ENCODE results near the gene NTNG1. TPM values are rescaled to one million over a fixed set of nuclear protein-coding genes. Genes with fewer than 3 reads are reported as not detected.

NTNG1 gene
- total RNA-seq, 1 experiment from 2014 or later = 2.3 TPM

DNA sequence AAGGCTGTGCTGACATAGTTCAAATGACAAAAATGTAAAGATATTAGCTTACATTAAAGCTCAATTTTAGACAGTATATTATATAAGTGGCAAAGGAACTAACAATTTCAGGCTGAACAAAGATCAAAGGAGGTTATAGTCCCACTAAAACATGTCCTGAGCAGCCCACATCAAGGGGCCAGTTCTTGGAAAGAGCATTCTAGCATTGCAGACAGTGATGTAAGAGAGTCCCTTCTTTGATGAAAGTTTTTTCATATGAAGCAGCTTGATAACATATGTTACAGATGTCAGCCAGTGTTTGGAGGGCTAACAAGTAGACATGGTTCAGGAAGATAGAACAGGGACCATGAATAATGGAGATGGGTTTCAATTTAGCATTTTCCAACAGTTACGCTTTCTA lies 301.7 kb downstream of the NTNG1 start:
- CTCF ChIA-PET = no interaction called here
- TF ChIP-seq ZBTB21 (CRISPR knock-in tag; IDR thresholded peaks at IDR 0.05; ENCODE audit: borderline replicate concordance) (no peak), E2F4 (CRISPR knock-in tag; IDR thresholded peaks at IDR 0.05; ENCODE audit: borderline replicate concordance, low read depth) (no peak), ZNF138 (CRISPR knock-in tag; conservative IDR thresholded peaks at IDR 0.05) (no peak), MXD4 (CRISPR knock-in tag; IDR thresholded peaks at IDR 0.05; ENCODE audit: borderline replicate concordance) (no peak), HMGA2 (CRISPR knock-in tag; IDR thresholded peaks at IDR 0.05) (no peak), ZNF671 (CRISPR knock-in tag; IDR thresholded peaks at IDR 0.05) (no peak), ZSCAN18 (CRISPR knock-in tag; IDR thresholded peaks at IDR 0.05) (no peak), NFE2L1 (CRISPR knock-in tag; IDR thresholded peaks at IDR 0.05) (no peak), SOX15 (CRISPR knock-in tag; IDR thresholded peaks at IDR 0.05) (no peak), KAT7 (CRISPR knock-in tag; IDR thresholded peaks at IDR 0.05; ENCODE audit: borderline replicate concordance) (no peak), ZNF263 (CRISPR knock-in tag; IDR thresholded peaks at IDR 0.05; ENCODE audit: low read depth) (no peak), RORB (CRISPR knock-in tag; IDR thresholded peaks at IDR 0.05) (no peak), TCF7 (CRISPR knock-in tag; IDR thresholded peaks at IDR 0.05; ENCODE audit: low read depth) (no peak)
- TF ChIP-seq, protein P1, sequence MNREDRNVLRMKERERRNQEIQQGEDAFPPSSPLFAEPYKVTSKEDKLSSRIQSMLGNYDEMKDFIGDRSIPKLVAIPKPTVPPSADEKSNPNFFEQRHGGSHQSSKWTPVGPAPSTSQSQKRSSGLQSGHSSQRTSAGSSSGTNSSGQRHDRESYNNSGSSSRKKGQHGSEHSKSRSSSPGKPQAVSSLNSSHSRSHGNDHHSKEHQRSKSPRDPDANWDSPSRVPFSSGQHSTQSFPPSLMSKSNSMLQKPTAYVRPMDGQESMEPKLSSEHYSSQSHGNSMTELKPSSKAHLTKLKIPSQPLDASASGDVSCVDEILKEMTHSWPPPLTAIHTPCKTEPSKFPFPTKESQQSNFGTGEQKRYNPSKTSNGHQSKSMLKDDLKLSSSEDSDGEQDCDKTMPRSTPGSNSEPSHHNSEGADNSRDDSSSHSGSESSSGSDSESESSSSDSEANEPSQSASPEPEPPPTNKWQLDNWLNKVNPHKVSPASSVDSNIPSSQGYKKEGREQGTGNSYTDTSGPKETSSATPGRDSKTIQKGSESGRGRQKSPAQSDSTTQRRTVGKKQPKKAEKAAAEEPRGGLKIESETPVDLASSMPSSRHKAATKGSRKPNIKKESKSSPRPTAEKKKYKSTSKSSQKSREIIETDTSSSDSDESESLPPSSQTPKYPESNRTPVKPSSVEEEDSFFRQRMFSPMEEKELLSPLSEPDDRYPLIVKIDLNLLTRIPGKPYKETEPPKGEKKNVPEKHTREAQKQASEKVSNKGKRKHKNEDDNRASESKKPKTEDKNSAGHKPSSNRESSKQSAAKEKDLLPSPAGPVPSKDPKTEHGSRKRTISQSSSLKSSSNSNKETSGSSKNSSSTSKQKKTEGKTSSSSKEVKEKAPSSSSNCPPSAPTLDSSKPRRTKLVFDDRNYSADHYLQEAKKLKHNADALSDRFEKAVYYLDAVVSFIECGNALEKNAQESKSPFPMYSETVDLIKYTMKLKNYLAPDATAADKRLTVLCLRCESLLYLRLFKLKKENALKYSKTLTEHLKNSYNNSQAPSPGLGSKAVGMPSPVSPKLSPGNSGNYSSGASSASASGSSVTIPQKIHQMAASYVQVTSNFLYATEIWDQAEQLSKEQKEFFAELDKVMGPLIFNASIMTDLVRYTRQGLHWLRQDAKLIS (CRISPR knock-in tag; IDR thresholded peaks at IDR 0.05; ENCODE audit: borderline replicate concordance) = no peak
- TF ChIP-seq, protein P2, sequence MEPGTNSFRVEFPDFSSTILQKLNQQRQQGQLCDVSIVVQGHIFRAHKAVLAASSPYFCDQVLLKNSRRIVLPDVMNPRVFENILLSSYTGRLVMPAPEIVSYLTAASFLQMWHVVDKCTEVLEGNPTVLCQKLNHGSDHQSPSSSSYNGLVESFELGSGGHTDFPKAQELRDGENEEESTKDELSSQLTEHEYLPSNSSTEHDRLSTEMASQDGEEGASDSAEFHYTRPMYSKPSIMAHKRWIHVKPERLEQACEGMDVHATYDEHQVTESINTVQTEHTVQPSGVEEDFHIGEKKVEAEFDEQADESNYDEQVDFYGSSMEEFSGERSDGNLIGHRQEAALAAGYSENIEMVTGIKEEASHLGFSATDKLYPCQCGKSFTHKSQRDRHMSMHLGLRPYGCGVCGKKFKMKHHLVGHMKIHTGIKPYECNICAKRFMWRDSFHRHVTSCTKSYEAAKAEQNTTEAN (CRISPR knock-in tag; IDR thresholded peaks at IDR 0.05) = no peak
- TF ChIP-seq, protein P3, sequence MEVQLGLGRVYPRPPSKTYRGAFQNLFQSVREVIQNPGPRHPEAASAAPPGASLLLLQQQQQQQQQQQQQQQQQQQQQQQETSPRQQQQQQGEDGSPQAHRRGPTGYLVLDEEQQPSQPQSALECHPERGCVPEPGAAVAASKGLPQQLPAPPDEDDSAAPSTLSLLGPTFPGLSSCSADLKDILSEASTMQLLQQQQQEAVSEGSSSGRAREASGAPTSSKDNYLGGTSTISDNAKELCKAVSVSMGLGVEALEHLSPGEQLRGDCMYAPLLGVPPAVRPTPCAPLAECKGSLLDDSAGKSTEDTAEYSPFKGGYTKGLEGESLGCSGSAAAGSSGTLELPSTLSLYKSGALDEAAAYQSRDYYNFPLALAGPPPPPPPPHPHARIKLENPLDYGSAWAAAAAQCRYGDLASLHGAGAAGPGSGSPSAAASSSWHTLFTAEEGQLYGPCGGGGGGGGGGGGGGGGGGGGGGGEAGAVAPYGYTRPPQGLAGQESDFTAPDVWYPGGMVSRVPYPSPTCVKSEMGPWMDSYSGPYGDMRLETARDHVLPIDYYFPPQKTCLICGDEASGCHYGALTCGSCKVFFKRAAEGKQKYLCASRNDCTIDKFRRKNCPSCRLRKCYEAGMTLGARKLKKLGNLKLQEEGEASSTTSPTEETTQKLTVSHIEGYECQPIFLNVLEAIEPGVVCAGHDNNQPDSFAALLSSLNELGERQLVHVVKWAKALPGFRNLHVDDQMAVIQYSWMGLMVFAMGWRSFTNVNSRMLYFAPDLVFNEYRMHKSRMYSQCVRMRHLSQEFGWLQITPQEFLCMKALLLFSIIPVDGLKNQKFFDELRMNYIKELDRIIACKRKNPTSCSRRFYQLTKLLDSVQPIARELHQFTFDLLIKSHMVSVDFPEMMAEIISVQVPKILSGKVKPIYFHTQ (CRISPR knock-in tag; IDR thresholded peaks at IDR 0.05) = no peak
- Mint-ChIP-seq H3K9me3 (no peaks in the 10 kb centered on the region), H3K4me3 (no peak overlapping the region), H3K27ac (no peak overlapping the region), H3K36me3 (no peaks in the 10 kb centered on the region), H3K4me1 (no peaks in the 10 kb centered on the region), H3K27me3 (ENCODE audit: low read depth) (no peaks in the 10 kb centered on the region)
- ATAC-seq = no peak
- POLR2A ChIA-PET = no interaction called here
- no peak for DNase-seq (ENCODE audit: low spot score)

DNA sequence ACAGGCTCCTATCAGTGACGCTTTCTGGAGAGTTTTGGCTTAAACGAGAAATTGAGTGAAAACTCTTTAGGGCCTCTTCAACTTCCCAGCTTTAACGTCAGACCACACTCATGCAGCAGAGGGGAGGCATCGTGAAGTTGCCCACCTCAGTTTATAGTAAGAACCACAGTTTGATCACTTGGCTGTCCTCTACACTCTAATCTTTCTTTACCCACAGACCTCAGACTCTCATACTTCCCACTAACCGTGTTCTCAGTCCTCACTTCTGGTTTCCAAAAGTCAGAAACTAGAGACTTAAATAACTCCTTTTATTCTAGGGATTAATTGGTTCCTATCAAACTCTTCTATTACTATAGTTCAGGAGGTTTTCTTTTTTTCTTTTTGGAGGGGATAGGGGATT lies 302.2 kb downstream of the NTNG1 start:
- H3K4me1 Mint-ChIP-seq = peaks cover 2% of the 10 kb centered on the region
- H3K27ac Mint-ChIP-seq = no peak overlapping the region
- DNase-seq (ENCODE audit: low spot score) = no peak
- H3K36me3 Mint-ChIP-seq = no peaks in the 10 kb centered on the region
- ChIA-PET POLR2A (no interaction called here), CTCF (no interaction called here)
- H3K4me3 Mint-ChIP-seq = no peak overlapping the region
- ATAC-seq = no peak
- no peaks in the 10 kb centered on the region for H3K27me3 Mint-ChIP-seq (ENCODE audit: low read depth)
- H3K9me3 Mint-ChIP-seq = no peaks in the 10 kb centered on the region
- TF ChIP-seq ESRRA (CRISPR knock-in tag; IDR thresholded peaks at IDR 0.05; ENCODE audit: borderline replicate concordance) (no peak), TP53 (CRISPR knock-in tag; IDR thresholded peaks at IDR 0.05) (no peak), NR3C1 (CRISPR knock-in tag; conservative IDR thresholded peaks at IDR 0.05; ENCODE audit: low read depth) (no peak), ZNF416 (CRISPR knock-in tag; IDR thresholded peaks at IDR 0.05) (no peak), ZSCAN18 (CRISPR knock-in tag; IDR thresholded peaks at IDR 0.05) (no peak)
- TF ChIP-seq, protein P1 (CRISPR knock-in tag; IDR thresholded peaks at IDR 0.05; ENCODE audit: borderline replicate concordance) = no peak

All from WTC11 (cell line).